ENCODE results near the gene RBM47. TPM values are rescaled to one million over a fixed set of nuclear protein-coding genes. Genes with fewer than 3 reads are reported as not detected.

The RBM47 gene
- total and polyA plus RNA-seq, 2 of the 4 experiments (the other 2 are of a cell fraction), result 0.44 to 1.1 TPM

DNA sequence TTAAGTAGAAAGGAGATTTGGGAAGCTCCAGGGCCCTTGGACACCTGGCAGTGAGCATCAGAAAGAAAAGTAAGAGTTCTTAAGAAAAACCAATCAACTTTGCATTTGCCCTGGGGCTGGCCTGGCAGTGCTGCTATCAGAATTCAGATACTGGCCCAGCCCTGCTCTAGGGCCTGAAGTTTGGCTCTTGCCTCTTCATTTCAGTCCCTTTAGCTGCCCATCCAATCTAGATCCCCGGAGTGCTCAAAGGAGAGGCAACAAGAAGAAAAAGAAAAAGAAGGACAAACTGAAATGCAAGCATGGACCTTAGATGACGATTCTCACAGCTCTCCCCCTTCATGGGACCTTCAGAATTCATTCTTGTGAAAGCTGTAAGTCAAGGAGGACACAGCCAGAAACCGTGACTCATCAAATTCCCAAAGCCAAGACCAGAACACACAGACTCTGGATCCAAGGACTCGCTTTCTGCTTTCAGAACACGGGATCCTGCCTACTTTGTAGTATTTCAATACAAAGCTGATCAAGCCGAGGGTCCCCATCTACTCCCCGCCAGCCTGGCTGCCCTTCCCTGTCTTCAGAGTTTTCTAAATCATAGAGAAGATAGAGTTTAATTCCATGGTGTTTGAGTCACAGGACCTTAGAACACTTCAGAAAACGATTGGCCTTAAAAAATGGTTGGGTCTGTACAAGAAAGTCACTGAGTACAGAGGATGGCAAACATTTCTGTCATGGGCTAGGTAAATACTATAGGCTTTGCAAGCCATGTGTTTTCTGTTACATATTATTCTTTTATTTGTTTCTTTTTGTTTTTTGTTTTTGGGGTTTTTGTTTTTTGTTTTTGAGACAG is 103.7 kb downstream of the RBM47 start (continued):
- no peak for TF ChIP-seq MXI1 (IDR thresholded peaks at IDR 0.05; ENCODE audit: borderline replicate concordance, low read depth, low read length)

DNA sequence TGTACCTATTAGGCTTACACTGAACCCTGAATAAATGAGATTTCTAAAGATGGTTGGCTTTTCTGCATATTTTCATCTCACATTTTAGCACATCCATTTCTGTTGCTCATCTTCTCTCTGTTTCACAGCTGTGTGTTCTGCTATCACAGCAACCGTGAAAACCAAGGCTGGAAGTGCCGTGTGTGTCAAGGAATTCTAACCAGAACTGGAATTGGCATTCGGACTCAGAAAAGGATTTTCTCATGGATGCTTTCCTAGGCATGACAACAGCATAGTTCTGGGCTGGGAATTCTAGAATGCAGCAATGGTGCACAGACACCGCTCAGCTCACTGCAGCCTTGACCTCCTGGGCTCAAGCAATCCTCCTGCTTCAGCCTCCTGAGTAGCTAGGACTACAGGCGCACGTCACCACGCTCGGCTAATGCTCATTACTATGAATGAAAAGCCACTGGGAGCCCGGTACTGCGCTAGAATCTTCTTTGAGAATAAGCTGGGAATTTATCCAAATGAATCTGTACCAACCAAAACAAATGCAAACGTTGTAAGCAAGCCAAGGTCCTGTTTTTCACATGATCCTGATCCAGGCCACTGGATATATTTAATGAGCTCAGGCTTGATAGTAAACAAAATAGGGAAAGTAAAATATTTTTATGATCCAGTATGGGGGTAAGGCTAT is 105.2 kb downstream of the RBM47 start:
- Histone ChIP-seq H3K18ac (ENCODE audit: low read depth, low read length) (no peak overlapping the region), H3K9me1 (ENCODE audit: insufficient read depth, low read length) (peaks cover 5% of the 10 kb centered on the region), H2AFZ (replicated peaks; ENCODE audit: low read length, poor library complexity) (no peak overlapping the region), H2BK20ac (ENCODE audit: low read depth, low read length) (no peak overlapping the region), H2BK15ac (ENCODE audit: low read depth, low read length) (no peak overlapping the region), H4K91ac (ENCODE audit: insufficient read depth, low read depth, low read length) (no peak overlapping the region), H3K9ac (ENCODE audit: low read depth, low read length) (no peak overlapping the region), H4K5ac (ENCODE audit: low read depth, low read length) (no peak overlapping the region), H3K4me2 (ENCODE audit: low read depth, low read length) (no peak overlapping the region), H2BK120ac (ENCODE audit: low read depth, low read length) (peak overlapping the region; percentile 28; the same call in 1 of the 2 replicates), H3K36me3 (ENCODE audit: control insufficient read depth, insufficient read depth, low read length) (no peaks in the 10 kb centered on the region), H2BK5ac (ENCODE audit: low read depth, low read length, poor library complexity, severe bottlenecking) (no peak overlapping the region), H3K14ac (replicated peaks; ENCODE audit: low read depth, low read length) (no peak overlapping the region; the same call in 1 of the 2 replicates), H3K4ac (ENCODE audit: low read depth, low read length) (no peak overlapping the region), H3K27ac (ENCODE audit: insufficient read depth, low read length) (no peak overlapping the region), H3K9me3 (ENCODE audit: control insufficient read depth, insufficient read depth, low read length) (no peaks in the 10 kb centered on the region), H2AK9ac (replicated peaks; ENCODE audit: low read depth, low read length, poor library complexity) (no peak overlapping the region), H3K4me1 (ENCODE audit: control insufficient read depth, insufficient read depth, low read length) (peaks cover 11% of the 10 kb centered on the region), H2AK5ac (ENCODE audit: low read depth, low read length) (peak overlapping the region; percentile 40; the same call in 1 of the 2 replicates), H3K56ac (ENCODE audit: extremely low read depth, insufficient read depth, low read length) (no peak overlapping the region), H4K8ac (ENCODE audit: low read depth in 2 of 2, low read length in 2 of 2) (no peak overlapping the region), H3K23ac (ENCODE audit: low read depth, low read length) (no peak overlapping the region), H3K27me3 (ENCODE audit: control insufficient read depth, insufficient read depth, low read length) (no peaks in the 10 kb centered on the region), H4K20me1 (ENCODE audit: insufficient read depth, low read length) (no peaks in the 10 kb centered on the region), H3K79me1 (ENCODE audit: low read depth in 1 of 2, low read length in 2 of 2) (no peaks in the 10 kb centered on the region), H3K4me3 (ENCODE audit: insufficient read depth, low read depth, low read length) (no peak overlapping the region)
- CTCF ChIA-PET, result no interaction called here
- intact Hi-C loops (cut with micrococcal nuclease), result no loop called here
- 89% methylated on average over 7 of the region's 11 CpGs; no CpG with 5 or more reads in 1 of the 2 experiments for WGBS, 2 experiments (ENCODE audit: extremely low coverage in 2 of 2, insufficient read length in 1 of 2)
- ATAC-seq (ENCODE audit: low read depth) (peak; percentile 28), DNase-seq (peak; percentile 61)
- POLR2A ChIA-PET (ENCODE audit: unreplicated experiment), result no interaction called here
- no TSS peak for BruUV-seq (replicated peaks)
- dilution Hi-C loops (cut with HindIII; ENCODE audit: low sequenced_read_pairs, unreplicated experiment), result no loop called here
- in situ Hi-C loops (cut with MboI; ENCODE audit: low sequenced_read_pairs), result no loop called here
- TF ChIP-seq RCOR1 (IDR thresholded peaks at IDR 0.05; ENCODE audit: insufficient replicate concordance, low read length) (no peak), MAFK (IDR thresholded peaks at IDR 0.05; ENCODE audit: low read depth, low read length) (no peak), POLR2A (IDR thresholded peaks at IDR 0.05; ENCODE audit: low read depth, low read length) (no peak), SMC3 (IDR thresholded peaks at IDR 0.05; ENCODE audit: low read depth, low read length) (no peak), CEBPB (IDR thresholded peaks at IDR 0.05; ENCODE audit: low read depth, low read length) (no peak), MXI1 (IDR thresholded peaks at IDR 0.05; ENCODE audit: borderline replicate concordance, low read depth, low read length) (no peak), MAZ (IDR thresholded peaks at IDR 0.05; ENCODE audit: borderline replicate concordance, low read depth, low read length) (no peak), NFE2L2 (IDR thresholded peaks at IDR 0.05; ENCODE audit: low read depth, low read length) (no peak), RFX5 (IDR thresholded peaks at IDR 0.05; ENCODE audit: low read depth, low read length) (no peak), CHD1 (IDR thresholded peaks at IDR 0.05; ENCODE audit: low read depth, low read length) (no peak), BHLHE40 (IDR thresholded peaks at IDR 0.05; ENCODE audit: low read depth, low read length) (no peak)
- TF ChIP-seq, protein P1, sequence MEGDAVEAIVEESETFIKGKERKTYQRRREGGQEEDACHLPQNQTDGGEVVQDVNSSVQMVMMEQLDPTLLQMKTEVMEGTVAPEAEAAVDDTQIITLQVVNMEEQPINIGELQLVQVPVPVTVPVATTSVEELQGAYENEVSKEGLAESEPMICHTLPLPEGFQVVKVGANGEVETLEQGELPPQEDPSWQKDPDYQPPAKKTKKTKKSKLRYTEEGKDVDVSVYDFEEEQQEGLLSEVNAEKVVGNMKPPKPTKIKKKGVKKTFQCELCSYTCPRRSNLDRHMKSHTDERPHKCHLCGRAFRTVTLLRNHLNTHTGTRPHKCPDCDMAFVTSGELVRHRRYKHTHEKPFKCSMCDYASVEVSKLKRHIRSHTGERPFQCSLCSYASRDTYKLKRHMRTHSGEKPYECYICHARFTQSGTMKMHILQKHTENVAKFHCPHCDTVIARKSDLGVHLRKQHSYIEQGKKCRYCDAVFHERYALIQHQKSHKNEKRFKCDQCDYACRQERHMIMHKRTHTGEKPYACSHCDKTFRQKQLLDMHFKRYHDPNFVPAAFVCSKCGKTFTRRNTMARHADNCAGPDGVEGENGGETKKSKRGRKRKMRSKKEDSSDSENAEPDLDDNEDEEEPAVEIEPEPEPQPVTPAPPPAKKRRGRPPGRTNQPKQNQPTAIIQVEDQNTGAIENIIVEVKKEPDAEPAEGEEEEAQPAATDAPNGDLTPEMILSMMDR (conservative IDR thresholded peaks at IDR 0.05; ENCODE audit: low read depth, low read length), result no peak
- TF ChIP-seq, protein P2, sequence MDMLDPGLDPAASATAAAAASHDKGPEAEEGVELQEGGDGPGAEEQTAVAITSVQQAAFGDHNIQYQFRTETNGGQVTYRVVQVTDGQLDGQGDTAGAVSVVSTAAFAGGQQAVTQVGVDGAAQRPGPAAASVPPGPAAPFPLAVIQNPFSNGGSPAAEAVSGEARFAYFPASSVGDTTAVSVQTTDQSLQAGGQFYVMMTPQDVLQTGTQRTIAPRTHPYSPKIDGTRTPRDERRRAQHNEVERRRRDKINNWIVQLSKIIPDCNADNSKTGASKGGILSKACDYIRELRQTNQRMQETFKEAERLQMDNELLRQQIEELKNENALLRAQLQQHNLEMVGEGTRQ (IDR thresholded peaks at IDR 0.05; ENCODE audit: low read depth, low read length), result no peak
